RWPE2 (cell line): ENCODE data around the gene GPR78.

Source experiments
- ATAC-seq: fragments of 200-7000 bp; cut with Tn5 transposase; 3 replicates; pipeline ENCODE4 v1.9.1; 2021; ENCODE audit warnings: low read depth
- DNase-seq: peaks from one replicate; pipeline ENCODE4 v3.0.0-alpha.2; 2020; ENCODE audit warnings: low spot score
- H3K27ac ChIP-seq: fragments of 450-650 bp; 2 replicates; pipeline ENCODE4 v1.5.1; 2017; ENCODE audit warnings: mild to moderate bottlenecking; ENCODE audit not compliant: poor library complexity, severe bottlenecking
- H3K27me3 ChIP-seq: fragments of 250-450 bp; sonication (Bioruptor Pico); 2 replicates; pipeline ENCODE4 v1.5.1; 2021; ENCODE audit warnings: mild to moderate bottlenecking, moderate library complexity; ENCODE audit not compliant: insufficient read depth, poor library complexity, severe bottlenecking
- H3K36me3 ChIP-seq: fragments of 250-450 bp; sonication (Bioruptor Pico); 2 replicates; pipeline ENCODE4 v1.5.1; 2020; ENCODE audit warnings: low read depth, mild to moderate bottlenecking, moderate library complexity
- H3K4me1 ChIP-seq: fragments of 250-450 bp; sonication (Bioruptor Pico); 2 replicates; pipeline ENCODE4 v1.5.1; 2021; ENCODE audit warnings: mild to moderate bottlenecking, moderate library complexity; ENCODE audit not compliant: insufficient read depth, poor library complexity, severe bottlenecking
- H3K4me3 ChIP-seq: fragments of 250-450 bp; sonication (Bioruptor Pico); 2 replicates; pipeline ENCODE4 v1.5.1; 2021; ENCODE audit warnings: mild to moderate bottlenecking, moderate library complexity; ENCODE audit not compliant: severe bottlenecking
- H3K9me3 ChIP-seq: fragments of 250-450 bp; sonication (Bioruptor Pico); 2 replicates; pipeline ENCODE4 v1.5.1; 2021; ENCODE audit warnings: mild to moderate bottlenecking, moderate library complexity; ENCODE audit not compliant: severe bottlenecking
- CTCF ChIP-seq: fragments of 450-650 bp; IDR thresholded peaks from one replicate; pipeline ENCODE4 v1.5.1; 2017; ENCODE audit warnings: mild to moderate bottlenecking, moderate library complexity; ENCODE audit not compliant: poor library complexity, severe bottlenecking

Gene GPR78

GRCh38 chr4:8580321-8581093, at the start of gene GPR78:
Gene GPR78 (plus strand): TSS chr4:8580392. CDS start chr4:8580983, 591 bp downstream.
- no peaks in the 10 kb centered on the region for H3K4me1 ChIP-seq
- TF ChIP-seq CTCF, result no peak
- no peak within 1 kb of the TSS for H3K4me3 ChIP-seq
- H3K36me3 ChIP-seq, result no peaks in the 10 kb centered on the region
- DNase-seq, result peak; percentile 67
- H3K27ac ChIP-seq, result no peak within 1 kb of the TSS
- no peaks in the 10 kb centered on the region for H3K9me3 ChIP-seq
- ATAC-seq, result peak; percentile 89
- peaks cover 30% of the 10 kb centered on the region for H3K27me3 ChIP-seq

- Histone ChIP-seq H3K27ac (no peak overlapping the region), H3K4me3 (no peak overlapping the region), H3K36me3 (no peaks in the 10 kb centered on the region), H3K27me3 (no peaks in the 10 kb centered on the region), H3K4me1 (peaks cover 26% of the 10 kb centered on the region), H3K9me3 (peaks cover 2% of the 10 kb centered on the region)
- no peak for TF ChIP-seq CTCF
- DNase-seq, result peak; percentile 2
- ATAC-seq, result no peak
Observed at GRCh38 chr4:8532245-8532781, 47.9 kb upstream of the GPR78 start.

- ATAC-seq, result no peak
- peak; percentile 3 for DNase-seq
- peak overlapping the region; percentile 48 for H3K27ac ChIP-seq
- no peaks in the 10 kb centered on the region for H3K27me3 ChIP-seq
- H3K4me1 ChIP-seq, result peaks cover 33% of the 10 kb centered on the region
- no peak overlapping the region for H3K4me3 ChIP-seq
- H3K36me3 ChIP-seq, result no peaks in the 10 kb centered on the region
- H3K9me3 ChIP-seq, result peaks cover 2% of the 10 kb centered on the region
- TF ChIP-seq CTCF, result no peak
Observed at GRCh38 chr4:8533274-8533865, 46.8 kb upstream of the GPR78 start.

GRCh38 chr4:8534129-8534528, 46.1 kb upstream of the GPR78 start:
- Histone ChIP-seq H3K27me3 (no peaks in the 10 kb centered on the region), H3K36me3 (no peaks in the 10 kb centered on the region), H3K9me3 (peaks cover 2% of the 10 kb centered on the region), H3K4me3 (no peak overlapping the region), H3K4me1 (peaks cover 37% of the 10 kb centered on the region), H3K27ac (peak overlapping the region; percentile 48)
- peak; percentile 67 for ATAC-seq
- peak; percentile 71 for DNase-seq
- TF ChIP-seq CTCF, result no peak
